Stimulated activated CD4-positive, alpha-beta T cell treated with anti-CD3 and anti-CD28 coated beads, Interleukin-4, amount 100 ng/mL, for 4 hours (primary cell): Measurements from ENCODE around the gene WTIP.
"Not testable (repeated sequence)": the region's sequence is repeated elsewhere in the genome, so short reads cannot be mapped to it uniquely, and the experiment has no call there.

Experiments used
- DNase-seq, 2 experiments: peaks; one replicate each; pipeline ENCODE4 v3.0.0-alpha.2; 2020

The WTIP gene

GRCh38 chr19:34480971-34481841, at the start of gene WTIP:
Gene WTIP, plus strand, starts transcription at chr19:34481758. Its CDS starts 217 bp downstream, at chr19:34481975.
- DNase-seq: no peak

- DNase-seq: no peak
Measured at GRCh38 chr19:34432797-34433196, 48.8 kb upstream of the WTIP start.

- DNase-seq: no peak
Measured at GRCh38 chr19:34436716-34437115, 44.8 kb upstream of the WTIP start.

GRCh38 chr19:34448191-34448590, 33.4 kb upstream of the WTIP start:
- no peak for DNase-seq

GRCh38 chr19:34452723-34453122, 28.8 kb upstream of the WTIP start:
- no peak for DNase-seq

GRCh38 chr19:34454091-34454490, 27.5 kb upstream of the WTIP start:
- no peak for DNase-seq

GRCh38 chr19:34454685-34455084, 26.9 kb upstream of the WTIP start:
- no peak for DNase-seq

GRCh38 chr19:34455783-34456480, 25.6 kb upstream of the WTIP start:
- not testable (repeated sequence) for DNase-seq

- DNase-seq: no peak
Measured at GRCh38 chr19:34457446-34457845, 24.1 kb upstream of the WTIP start.

GRCh38 chr19:34458677-34459076, 22.9 kb upstream of the WTIP start:
- no peak for DNase-seq

- no peak for DNase-seq
Measured at GRCh38 chr19:34459614-34460013, 21.9 kb upstream of the WTIP start.

GRCh38 chr19:34461375-34462100, 20.0 kb upstream of the WTIP start:
- DNase-seq: no peak

GRCh38 chr19:34464785-34465184, 16.8 kb upstream of the WTIP start:
- not testable (repeated sequence) for DNase-seq

GRCh38 chr19:34468409-34468808, 13.1 kb upstream of the WTIP start:
- DNase-seq: no peak

- DNase-seq: not testable (repeated sequence)
Measured at GRCh38 chr19:34469026-34469425, 12.5 kb upstream of the WTIP start.

GRCh38 chr19:34471906-34472700, 9.5 kb upstream of the WTIP start:
- no peak for DNase-seq

GRCh38 chr19:34474233-34474989, 7.1 kb upstream of the WTIP start:
- no peak for DNase-seq

GRCh38 chr19:34475026-34475974, 6.3 kb upstream of the WTIP start:
- DNase-seq: no peak

- no peak for DNase-seq
Measured at GRCh38 chr19:34475975-34476594, 5.5 kb upstream of the WTIP start.

- not testable (repeated sequence) for DNase-seq
Measured at GRCh38 chr19:34478496-34478895, 3.1 kb upstream of the WTIP start.
